ENCODE results near the gene TPR.

The TPR gene

DNA sequence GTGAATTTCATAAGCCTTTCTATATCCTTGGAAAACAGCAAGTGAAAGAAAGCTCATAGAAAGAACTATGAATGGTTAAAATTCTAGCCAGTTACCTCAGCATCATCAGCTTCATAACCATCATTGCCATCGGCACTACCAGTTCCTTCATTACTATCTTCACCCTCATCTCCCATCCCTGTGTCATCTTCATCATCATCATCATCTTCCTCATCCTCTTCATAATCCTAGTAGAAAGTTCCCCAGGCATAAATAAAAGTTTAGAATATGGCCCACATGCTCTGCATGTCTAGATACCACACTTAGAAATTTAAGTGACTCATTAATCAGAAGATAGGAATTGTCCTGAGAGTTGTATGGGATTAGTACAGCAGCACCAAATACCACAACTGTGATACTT lies 49.0 kb downstream of the TPR start:
- no peak for DNase-seq

DNA sequence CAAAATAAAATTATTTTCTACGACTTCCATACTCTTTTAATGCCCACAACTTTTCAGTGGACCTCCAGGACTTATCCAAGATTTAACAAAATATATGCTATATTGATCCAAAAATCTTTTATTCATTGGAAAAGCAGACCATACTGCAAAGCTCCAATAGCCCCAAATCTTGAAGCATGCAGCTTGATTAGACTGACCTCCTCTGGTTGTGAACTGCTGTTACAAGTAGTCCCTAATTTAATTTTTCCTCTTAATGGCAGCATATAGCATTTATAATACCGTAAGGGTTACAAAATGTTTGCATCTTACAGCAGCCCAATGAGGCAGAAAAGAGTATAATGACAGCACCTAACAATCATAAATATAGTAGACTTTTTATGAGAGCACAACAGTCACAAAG lies 49.8 kb downstream of the TPR start:
- no peak for DNase-seq

DNA sequence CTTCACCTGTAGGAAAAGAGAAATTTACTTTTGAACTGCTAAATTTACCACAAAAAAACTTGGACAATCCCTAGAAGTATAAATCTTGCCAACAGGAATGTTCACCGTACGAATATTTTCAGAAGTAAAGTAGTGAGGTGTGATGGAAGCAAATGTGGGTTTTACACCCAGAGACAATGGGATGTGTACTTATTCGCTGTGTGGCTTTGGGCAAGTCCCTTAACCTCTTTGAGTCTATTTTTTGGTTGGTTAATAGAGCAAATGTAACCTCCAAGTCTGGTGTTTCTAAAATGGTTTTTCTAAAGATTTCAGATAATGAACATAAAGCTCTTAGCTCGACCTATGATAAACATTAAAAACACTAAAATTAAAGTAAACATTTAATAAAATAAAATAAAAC lies 51.2 kb downstream of the TPR start:
- DNase-seq = no peak

DNA sequence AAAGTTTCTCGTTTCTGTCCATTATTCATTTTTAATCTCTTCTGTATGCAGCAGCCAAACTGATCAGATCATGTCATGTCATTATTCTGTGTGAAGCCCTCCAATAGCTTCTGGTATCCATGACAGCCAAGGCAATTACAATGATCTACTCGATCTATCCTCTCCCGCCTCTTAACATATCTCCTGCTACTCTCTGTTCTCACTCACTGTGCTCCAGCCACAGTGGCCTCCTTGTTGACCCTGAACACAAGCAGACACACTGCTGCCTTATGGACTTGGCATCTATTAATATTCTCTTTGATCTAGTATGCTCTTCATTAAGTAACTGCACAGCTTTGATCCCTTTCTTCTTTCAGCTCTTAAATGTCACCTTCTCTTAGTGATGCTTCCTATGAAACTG lies 59.5 kb downstream of the TPR start:
- no peak for DNase-seq

DNA sequence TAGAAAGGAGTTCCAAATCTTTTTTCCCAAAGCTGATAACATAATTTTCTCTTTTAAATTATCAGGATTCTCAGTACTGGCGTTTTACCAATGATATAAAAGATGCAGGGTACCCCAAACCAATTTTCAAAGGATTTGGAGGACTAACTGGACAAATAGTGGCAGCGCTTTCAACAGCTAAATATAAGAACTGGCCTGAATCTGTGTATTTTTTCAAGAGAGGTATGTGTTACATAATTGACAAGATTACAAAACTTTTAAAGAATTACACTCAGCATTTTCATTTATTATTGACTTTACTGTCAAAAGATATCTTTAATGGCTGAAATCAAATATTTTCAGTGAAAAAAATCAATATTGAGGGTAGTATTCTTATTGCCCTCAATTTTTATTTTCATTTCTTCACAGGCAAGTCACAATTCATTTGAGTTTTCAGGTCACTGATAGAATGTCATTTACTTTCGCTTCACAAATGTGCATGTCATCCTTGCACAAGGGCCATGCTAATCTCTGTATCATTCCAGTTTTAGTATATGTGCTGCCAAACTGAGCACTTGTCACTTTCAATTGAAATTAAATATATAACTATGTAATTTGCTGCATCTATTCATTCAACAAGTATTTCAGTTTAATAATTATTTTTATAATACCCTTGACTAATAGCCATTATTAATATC lies 63.5 kb downstream of the TPR start:
- no peak for DNase-seq

DNA sequence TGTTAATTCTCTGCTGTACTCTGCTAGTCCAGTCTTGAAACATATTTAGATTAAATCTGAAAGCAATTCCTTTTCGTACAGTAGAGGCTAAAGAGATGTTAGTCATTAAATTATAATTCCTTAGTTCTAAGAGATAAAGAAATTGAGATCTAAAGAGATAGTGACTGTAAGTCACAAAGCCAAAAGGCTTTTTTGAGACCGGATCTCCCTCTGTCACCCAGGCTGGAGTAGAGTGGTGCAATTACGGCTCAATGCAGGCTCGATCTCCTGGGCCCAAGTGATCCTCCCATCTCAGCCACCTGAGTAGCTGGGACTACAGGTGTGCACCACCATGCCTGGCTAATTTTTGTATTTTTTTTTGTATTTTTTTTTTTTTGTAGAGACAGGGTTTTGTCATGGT lies 64.7 kb downstream of the TPR start:
- no peak for DNase-seq

DNA sequence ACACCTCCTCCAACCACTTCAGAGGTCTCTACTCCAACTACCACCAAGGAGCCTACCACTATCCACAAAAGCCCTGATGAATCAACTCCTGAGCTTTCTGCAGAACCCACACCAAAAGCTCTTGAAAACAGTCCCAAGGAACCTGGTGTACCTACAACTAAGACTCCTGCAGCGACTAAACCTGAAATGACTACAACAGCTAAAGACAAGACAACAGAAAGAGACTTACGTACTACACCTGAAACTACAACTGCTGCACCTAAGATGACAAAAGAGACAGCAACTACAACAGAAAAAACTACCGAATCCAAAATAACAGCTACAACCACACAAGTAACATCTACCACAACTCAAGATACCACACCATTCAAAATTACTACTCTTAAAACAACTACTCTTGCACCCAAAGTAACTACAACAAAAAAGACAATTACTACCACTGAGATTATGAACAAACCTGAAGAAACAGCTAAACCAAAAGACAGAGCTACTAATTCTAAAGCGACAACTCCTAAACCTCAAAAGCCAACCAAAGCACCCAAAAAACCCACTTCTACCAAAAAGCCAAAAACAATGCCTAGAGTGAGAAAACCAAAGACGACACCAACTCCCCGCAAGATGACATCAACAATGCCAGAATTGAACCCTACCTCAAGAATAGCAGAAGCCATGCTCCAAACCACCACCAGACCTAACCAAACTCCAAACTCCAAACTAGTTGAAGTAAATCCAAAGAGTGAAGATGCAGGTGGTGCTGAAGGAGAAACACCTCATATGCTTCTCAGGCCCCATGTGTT lies 66.6 kb downstream of the TPR start:
- DNase-seq = no peak

DNA sequence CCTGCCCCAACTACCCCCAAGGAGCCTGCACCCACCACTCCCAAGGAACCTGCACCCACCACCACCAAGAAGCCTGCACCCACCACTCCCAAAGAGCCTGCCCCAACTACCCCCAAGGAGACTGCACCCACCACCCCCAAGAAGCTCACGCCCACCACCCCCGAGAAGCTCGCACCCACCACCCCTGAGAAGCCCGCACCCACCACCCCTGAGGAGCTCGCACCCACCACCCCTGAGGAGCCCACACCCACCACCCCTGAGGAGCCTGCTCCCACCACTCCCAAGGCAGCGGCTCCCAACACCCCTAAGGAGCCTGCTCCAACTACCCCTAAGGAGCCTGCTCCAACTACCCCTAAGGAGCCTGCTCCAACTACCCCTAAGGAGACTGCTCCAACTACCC lies 67.6 kb downstream of the TPR start:
- no peak for DNase-seq

DNA sequence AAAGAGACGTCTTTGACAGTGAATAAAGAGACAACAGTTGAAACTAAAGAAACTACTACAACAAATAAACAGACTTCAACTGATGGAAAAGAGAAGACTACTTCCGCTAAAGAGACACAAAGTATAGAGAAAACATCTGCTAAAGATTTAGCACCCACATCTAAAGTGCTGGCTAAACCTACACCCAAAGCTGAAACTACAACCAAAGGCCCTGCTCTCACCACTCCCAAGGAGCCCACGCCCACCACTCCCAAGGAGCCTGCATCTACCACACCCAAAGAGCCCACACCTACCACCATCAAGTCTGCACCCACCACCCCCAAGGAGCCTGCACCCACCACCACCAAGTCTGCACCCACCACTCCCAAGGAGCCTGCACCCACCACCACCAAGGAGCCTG lies 68.5 kb downstream of the TPR start:
- no peak for DNase-seq

DNA sequence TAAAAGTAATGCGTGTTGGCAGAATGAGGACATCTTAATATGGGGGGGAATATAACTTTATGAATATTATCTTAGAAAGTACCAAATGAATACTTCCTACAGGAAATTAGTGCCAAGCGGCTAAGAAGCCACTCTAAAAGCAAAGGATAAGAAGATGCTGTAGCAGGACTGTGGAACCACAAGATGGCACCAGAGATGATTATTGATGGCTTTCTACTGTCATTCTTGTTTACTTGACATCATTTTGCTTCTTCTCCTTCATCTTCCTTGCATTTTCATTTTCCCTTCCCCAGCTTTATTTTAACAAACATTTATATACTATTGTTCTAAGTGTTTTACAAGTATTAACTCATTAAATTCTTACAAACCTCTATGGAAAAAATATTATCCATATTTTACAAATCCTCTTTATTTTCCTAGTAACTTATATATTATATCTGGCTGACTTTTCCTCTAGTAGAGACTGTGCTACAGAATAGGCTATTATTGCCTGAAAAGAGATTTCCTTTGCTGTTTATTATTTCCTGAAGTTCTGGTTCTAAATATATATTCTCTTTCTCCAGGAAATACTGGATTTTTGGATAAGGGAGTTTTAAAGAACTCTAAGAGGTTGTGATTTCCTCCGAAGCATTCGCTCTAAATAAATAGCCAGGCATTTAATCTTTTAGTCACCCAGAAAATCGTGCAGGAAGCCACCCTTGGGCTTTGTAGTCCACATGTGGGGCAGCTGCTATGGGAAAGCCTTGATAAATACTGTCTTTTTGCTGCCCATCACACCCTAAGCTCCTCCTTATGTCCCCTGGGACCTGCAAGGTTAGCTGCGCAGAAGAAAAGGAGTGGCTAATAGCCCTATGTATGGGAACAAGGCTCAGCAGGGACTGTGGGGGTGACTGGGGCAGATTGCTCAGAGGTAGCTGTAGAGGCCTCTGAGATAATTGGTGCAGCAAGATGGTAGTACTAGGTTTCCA lies 69.8 kb downstream of the TPR start:
- DNase-seq = no peak

DNA sequence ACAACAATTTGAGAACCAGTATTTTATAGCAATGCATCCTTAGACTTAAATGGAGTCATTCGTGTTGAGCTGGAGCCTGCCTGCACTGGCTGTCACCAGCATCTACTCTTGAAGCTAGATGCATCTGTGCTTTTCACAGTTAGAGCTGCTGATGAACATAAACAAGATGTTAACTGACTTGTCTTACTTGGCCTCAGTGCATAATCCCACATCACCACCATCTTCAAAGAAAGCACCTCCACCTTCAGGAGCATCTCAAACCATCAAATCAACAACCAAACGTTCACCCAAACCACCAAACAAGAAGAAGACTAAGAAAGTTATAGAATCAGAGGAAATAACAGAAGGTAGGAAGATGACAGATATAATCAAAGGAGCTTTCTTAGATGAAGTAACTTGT lies 71.1 kb downstream of the TPR start:
- DNase-seq = no peak

DNA sequence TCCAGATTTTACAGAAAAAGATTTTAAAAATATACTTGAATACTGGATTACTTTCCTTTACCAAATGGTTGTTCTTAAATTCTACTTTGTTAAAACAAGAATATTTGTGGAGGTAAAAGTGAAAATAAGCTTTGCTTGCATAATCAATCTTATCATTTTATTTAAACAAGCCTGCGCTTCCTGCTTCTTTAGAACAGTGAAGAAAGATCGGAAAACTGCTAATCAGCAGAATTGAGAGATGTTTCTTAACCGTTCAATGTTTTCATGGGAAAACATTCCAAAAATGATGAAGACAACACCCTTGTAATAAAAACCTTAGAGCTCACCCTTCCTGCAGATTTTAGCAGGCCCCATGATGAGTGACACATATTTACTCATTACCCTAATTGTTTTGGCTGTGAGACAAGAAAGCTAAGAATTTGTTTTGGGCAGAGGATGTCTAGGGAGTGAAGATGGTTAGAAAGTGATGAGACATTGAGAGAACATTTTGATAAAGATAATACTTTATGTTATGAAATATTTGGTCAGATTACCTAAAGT lies 72.6 kb downstream of the TPR start:
- no peak for DNase-seq

DNA sequence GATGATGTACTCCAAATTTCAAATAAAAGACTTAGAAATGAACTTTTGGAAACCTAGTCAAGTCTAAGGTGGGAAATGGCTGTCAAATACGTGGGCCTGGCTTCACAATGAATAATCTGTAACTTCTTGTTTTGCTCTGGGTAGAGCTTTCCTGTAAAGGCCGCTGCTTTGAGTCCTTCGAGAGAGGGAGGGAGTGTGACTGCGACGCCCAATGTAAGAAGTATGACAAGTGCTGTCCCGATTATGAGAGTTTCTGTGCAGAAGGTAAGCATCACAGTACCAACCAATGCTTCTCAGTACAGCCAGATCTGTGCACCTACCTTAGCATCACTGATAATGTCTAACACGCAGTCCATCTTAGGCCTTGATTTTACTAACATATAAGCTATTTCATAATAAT lies 73.6 kb downstream of the TPR start:
- no peak for DNase-seq

DNA sequence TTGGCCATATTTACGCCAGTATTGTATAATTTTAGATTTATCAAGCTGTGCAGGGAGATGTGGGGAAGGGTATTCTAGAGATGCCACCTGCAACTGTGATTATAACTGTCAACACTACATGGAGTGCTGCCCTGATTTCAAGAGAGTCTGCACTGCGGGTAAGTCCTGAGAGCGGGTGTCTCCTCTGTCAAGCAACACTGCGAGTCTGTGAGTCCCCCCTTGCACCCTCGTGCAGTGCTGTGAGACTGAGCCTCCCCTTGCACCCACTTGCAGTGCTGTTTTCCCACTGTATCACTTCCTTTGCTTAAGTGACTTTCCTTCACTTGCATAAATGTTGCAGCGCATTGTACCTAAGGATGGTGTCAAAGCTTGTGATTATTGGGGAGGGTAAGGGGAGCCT lies 75.0 kb downstream of the TPR start:
- no peak for DNase-seq

DNA sequence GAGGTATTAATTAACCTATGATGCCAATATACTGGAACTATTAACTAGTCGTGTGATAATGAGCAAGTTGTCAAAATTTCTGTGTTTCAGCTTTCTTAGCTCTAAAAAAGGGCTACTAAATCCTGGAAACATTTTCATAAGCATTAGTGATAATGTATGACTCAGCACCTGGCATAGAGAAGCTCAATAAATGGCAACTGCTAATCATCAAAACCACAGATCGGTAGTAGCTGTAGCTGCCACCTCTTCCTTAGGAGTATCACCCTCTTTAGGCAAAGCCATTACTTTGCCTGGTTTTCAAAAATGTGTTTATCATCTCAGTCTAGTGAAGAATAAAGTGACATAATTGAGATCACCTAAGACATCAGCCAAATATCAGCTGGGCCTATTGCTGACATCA lies 75.5 kb downstream of the TPR start:
- DNase-seq = no peak

DNA sequence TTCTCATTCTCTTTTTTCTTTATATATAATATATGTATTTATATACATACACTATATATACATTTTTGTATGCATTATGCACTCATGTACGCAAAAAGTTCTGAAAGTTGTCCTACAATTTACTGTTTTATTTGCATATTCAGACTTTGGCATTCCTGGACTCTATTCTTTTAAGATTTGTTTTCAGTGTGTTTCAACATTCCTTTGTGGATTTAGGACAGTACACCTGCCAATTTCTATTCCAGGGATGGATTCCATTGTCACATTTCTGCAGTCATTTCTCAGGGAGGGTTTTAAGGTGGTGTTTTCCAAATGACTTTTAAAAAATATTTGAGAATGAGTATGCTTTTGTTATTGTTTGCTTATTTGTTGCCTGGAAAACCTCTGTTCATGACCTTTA lies 76.2 kb downstream of the TPR start:
- DNase-seq = no peak

DNA sequence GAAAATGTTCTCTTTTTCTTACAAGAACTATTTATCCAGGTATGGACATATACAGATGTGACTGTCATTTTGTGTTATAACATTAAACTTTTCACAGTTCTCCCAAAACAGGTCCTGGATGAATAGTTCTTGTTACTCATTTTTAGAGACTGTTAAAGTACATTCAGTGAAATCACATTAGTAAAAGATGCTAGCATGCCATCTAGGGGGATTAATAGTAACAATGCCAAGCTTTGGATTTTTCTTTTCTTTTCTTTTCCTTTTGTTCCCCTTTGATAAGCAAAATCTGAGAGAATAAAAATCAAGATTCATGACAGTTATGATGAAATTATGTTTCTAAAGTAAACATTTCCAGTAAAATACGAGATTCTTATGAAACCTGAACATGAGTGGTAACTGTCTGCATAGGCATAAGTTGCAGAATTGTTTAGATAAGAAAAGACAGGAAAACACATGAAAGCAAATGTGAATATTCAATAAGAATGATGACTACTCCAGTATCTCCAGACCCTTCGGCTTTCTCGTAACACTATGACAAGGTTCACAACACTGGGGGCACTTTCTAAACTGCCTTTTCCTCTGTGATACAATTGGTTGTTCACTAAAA lies 77.5 kb downstream of the TPR start:
- DNase-seq = no peak

DNA sequence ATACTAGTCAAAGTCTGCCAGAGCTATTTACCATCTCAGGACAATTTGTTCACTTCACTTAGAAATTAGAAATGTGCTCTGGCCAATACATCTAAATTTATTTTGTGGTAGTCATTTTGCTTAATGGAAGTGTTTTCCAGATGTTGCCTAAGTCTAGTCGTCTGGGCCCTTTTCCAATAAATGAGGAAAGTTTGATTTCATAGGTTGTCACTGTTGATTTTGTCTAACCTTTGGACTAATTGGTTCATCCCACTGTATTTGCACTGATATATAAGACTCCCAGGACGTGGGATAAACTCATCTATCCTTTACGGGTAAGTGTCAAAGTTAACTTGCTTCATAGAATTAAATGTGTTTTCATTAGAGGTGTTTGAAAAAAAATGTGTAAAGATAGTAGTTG lies 79.1 kb downstream of the TPR start, which contains the start of gene PRG4:
Gene PRG4, plus strand, starts transcription at position 300 of the 400 bp plus-strand sequence.
- no peak for DNase-seq

DNA sequence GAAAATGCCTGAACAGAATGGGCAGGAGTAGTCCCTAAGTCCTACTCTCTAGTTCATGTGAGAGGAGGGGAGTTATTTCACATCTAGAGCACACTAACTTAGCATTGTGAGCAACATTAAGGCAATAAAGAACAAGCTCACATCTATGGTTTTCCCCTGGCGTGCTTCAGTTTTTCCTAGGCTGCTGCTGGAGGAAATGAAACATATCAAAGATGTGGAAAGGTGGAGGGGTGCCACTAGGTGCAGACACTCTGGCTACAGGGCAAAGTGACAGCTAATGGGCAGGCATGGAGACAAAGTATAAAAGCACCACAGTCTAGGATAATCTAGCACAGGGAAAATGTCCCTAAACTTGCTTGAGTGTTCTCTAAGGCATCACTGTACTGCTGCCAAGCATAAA lies 82.2 kb downstream of the TPR start:
- no peak for DNase-seq

DNA sequence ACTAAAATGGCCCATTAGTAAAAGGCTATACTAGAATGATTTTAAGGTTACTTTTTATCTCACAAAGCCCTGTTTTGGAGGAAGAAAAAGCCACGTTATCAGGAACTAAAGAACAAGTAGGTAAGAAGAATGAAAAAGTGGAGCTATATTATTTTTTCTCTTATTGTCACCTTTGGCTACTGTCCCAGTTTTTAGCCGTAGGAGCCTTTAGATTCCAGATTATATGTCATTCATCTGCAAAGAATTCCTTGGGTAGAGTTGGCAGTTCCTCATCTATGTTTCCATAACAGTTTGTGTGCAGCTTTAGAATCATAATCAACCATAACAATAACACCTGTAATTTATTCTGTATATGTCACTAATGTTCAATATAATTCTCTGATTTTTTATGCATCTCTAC lies 83.8 kb downstream of the TPR start:
- DNase-seq = no peak

DNA sequence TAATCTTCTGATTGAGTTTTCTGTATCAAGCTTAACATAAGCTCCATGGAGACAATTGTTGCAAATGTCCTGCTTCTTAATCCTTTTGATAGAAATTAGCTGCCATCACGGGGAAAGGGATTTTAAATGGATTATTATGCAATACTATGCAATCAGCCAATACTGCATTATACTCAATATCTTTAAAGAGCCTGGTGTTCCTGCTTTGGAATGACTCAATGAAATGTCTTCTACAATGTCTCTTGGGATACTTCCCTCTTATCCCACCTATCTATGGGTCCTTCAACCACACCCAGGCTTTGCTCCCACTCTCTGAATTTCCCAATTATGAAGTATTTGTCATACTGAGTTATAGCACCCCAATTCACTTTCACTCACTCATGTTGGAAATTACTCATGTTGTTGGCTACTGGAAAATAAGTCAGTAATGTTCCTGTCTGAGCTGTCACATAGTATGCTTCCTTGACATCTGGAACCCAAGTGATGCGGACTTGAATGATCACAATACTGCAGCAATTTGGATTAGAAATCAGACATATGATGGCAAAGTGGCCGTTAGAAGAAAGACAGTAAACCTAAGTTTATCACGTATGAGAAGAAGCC lies 85.0 kb downstream of the TPR start:
- DNase-seq = no peak

DNA sequence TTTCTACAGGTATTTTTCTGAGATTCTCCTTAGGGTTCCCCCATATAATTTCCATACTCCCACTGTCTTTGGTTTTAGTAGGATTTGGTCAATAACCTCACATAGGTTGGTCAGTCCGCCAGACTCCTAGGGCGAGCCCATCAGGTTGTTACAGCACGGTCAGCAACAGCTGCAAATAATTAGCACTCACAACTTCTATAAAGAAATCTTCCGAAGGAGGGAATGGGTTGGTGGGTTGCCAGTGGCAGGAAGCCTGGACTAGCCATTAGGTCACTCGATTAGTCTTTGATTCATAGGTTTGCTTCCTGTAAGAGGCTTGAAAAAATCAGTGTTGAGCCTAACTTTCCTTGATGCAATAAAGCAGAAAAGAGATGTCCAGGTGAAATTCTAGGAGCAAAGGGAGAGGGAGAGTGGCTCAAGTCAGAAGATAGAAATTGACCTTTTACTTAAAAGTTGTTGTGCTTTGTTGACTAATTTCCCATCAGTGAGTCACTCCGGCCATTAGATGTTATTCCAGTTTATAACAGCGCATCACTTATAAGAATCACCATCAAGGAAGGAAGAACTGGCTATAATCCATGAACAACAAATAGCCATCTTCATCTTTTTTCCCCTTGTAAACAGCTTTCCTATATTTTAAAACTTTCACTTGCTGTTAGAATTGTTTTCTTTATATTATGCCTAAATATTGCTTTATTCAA lies 88.3 kb downstream of the TPR start:
- DNase-seq = no peak
